Lower leg skin (tissue), 3 donors: ENCODE measurements around the gene MTMR12.

Experiments
- POLR2A ChIP-seq, 2 donors: fragments of 450-650 bp; IDR thresholded peaks; one replicate each; pipeline ENCODE4 v1.6.1; 2016 to 2017; ENCODE audit warnings: antibody characterized with exemption in 2 of 2, mild to moderate bottlenecking in 1 of 2, moderate library complexity in 1 of 2
- TF ChIP-seq, protein P1 (sequence below), 3 donors: fragments of 450-650 bp; IDR thresholded peaks; one replicate each; pipeline ENCODE4 v1.5.1; 2016; ENCODE audit warnings: antibody characterized with exemption in 3 of 3, mild to moderate bottlenecking in 3 of 3, moderate library complexity in 2 of 3

DNA sequence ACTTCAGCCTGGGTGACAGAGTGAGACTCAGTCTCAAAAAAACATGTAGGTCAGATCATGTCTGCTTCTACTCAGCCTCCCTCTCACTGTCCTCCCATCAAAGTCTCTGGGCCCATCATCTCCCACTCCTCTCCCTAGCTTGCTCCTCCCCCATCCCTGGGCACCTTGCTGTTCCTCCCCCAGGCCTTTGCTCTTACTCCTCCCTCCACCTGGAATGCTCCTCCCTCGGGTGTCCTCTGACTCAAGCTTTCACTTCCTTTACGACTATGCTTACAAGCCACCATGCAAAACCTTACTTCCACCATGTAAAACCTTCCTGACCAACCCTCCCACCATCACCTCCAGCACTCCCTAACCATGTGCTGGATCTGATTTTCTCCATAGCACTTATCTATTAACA, 51.5 kb downstream of the MTMR12 start:
- no peak for TF ChIP-seq POLR2A (IDR thresholded peaks at IDR 0.05)
- TF ChIP-seq, protein P1, sequence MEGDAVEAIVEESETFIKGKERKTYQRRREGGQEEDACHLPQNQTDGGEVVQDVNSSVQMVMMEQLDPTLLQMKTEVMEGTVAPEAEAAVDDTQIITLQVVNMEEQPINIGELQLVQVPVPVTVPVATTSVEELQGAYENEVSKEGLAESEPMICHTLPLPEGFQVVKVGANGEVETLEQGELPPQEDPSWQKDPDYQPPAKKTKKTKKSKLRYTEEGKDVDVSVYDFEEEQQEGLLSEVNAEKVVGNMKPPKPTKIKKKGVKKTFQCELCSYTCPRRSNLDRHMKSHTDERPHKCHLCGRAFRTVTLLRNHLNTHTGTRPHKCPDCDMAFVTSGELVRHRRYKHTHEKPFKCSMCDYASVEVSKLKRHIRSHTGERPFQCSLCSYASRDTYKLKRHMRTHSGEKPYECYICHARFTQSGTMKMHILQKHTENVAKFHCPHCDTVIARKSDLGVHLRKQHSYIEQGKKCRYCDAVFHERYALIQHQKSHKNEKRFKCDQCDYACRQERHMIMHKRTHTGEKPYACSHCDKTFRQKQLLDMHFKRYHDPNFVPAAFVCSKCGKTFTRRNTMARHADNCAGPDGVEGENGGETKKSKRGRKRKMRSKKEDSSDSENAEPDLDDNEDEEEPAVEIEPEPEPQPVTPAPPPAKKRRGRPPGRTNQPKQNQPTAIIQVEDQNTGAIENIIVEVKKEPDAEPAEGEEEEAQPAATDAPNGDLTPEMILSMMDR (IDR thresholded peaks at IDR 0.05) = no peak
